Kidney capillary endothelial cell (primary cell): ENCODE data around the gene PRKCH.

ENCODE experiments used
- DNase-seq: peaks from one replicate; pipeline ENCODE4 v3.0.0-alpha.2; 2018; ENCODE audit warnings: low spot score

Gene PRKCH

GRCh38 chr14:61429316-61429715, 107.9 kb downstream of the PRKCH start:
- DNase-seq, result peak; percentile 46

- DNase-seq, result no peak
Observed at GRCh38 chr14:61430066-61430757, 108.8 kb downstream of the PRKCH start.

- DNase-seq, result peak; percentile 61
Observed at GRCh38 chr14:61433169-61433568, 111.8 kb downstream of the PRKCH start.

- DNase-seq, result no peak
Observed at GRCh38 chr14:61433828-61434227, 112.4 kb downstream of the PRKCH start.

GRCh38 chr14:61434311-61434710, 112.9 kb downstream of the PRKCH start:
- DNase-seq, result no peak

- no peak for DNase-seq
Observed at GRCh38 chr14:61435563-61436337, 114.4 kb downstream of the PRKCH start.

- DNase-seq, result no peak
Observed at GRCh38 chr14:61437381-61437780, 116.0 kb downstream of the PRKCH start.

- DNase-seq, result no peak
Observed at GRCh38 chr14:61438036-61438435, 116.7 kb downstream of the PRKCH start.

- DNase-seq, result no peak
Observed at GRCh38 chr14:61438497-61438859, 117.1 kb downstream of the PRKCH start.

GRCh38 chr14:61438860-61439765, 117.7 kb downstream of the PRKCH start:
- DNase-seq, result peak; percentile 61

- DNase-seq, result no peak
Observed at GRCh38 chr14:61439779-61440418, 118.5 kb downstream of the PRKCH start.

GRCh38 chr14:61443481-61443880, 122.1 kb downstream of the PRKCH start:
- DNase-seq, result no peak

- no peak for DNase-seq
Observed at GRCh38 chr14:61444215-61444768, 122.9 kb downstream of the PRKCH start.

GRCh38 chr14:61451491-61451890, 130.1 kb downstream of the PRKCH start:
- no peak for DNase-seq

- DNase-seq, result no peak
Observed at GRCh38 chr14:61451891-61452400, 130.6 kb downstream of the PRKCH start.

- DNase-seq, result no peak
Observed at GRCh38 chr14:61452452-61452851, 131.1 kb downstream of the PRKCH start.

- no peak for DNase-seq
Observed at GRCh38 chr14:61453103-61453767, 131.9 kb downstream of the PRKCH start.

- no peak for DNase-seq
Observed at GRCh38 chr14:61454545-61454944, 133.2 kb downstream of the PRKCH start.

GRCh38 chr14:61455351-61455750, 134.0 kb downstream of the PRKCH start:
- DNase-seq, result no peak

GRCh38 chr14:61456720-61457119, 135.3 kb downstream of the PRKCH start:
- DNase-seq, result no peak

GRCh38 chr14:61458766-61459165, 137.4 kb downstream of the PRKCH start:
- no peak for DNase-seq
